ENCODE data around the gene RTN4RL1.

RTN4RL1 gene

DNA sequence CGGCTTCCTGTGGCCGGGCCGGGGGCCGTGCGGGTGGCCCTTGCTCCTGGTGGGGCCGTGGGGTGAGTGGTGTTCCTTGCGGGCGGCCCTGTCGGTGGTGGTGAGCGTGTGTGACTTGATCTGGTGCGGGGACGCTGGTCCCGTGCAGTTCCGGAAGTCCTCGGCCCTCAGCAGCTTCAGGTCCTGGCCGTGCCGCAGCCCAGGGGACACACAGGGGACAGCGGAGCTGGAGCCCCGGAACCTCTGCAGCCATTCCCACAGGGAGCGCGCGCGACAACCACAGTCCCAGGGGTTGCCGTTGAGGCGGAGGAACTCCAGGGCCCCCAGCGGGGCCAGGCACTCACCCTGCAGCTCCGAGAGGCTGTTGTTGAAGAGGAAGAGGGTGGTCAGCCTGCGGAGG, 88.4 kb downstream of the RTN4RL1 start:
- H3K27ac ChIP-seq: no peak overlapping the region
- TF ChIP-seq, protein P1, sequence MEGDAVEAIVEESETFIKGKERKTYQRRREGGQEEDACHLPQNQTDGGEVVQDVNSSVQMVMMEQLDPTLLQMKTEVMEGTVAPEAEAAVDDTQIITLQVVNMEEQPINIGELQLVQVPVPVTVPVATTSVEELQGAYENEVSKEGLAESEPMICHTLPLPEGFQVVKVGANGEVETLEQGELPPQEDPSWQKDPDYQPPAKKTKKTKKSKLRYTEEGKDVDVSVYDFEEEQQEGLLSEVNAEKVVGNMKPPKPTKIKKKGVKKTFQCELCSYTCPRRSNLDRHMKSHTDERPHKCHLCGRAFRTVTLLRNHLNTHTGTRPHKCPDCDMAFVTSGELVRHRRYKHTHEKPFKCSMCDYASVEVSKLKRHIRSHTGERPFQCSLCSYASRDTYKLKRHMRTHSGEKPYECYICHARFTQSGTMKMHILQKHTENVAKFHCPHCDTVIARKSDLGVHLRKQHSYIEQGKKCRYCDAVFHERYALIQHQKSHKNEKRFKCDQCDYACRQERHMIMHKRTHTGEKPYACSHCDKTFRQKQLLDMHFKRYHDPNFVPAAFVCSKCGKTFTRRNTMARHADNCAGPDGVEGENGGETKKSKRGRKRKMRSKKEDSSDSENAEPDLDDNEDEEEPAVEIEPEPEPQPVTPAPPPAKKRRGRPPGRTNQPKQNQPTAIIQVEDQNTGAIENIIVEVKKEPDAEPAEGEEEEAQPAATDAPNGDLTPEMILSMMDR (conservative IDR thresholded peaks at IDR 0.05): no peak

DNA sequence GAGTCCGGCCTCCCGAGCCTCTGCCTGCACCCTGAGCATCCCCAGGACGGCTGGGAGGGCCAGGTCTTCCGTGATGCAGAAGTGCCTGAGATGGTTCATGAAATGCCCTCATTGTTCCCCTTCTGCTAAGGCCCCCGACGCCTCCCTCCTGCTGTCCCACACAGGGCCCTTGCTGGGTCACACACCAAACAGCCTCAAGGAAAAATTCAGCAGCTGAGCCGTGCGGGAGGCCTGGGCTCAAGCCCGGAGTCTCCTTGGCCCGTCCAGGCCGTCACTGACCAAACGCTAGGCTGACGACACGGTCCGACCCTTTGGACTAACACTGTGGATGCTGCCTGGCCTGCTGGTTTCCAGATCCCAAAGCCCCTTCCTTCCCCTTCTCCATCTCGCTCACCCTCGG, 90.2 kb downstream of the RTN4RL1 start:
- TF ChIP-seq, protein P1 (conservative IDR thresholded peaks at IDR 0.05): no peak

DNA sequence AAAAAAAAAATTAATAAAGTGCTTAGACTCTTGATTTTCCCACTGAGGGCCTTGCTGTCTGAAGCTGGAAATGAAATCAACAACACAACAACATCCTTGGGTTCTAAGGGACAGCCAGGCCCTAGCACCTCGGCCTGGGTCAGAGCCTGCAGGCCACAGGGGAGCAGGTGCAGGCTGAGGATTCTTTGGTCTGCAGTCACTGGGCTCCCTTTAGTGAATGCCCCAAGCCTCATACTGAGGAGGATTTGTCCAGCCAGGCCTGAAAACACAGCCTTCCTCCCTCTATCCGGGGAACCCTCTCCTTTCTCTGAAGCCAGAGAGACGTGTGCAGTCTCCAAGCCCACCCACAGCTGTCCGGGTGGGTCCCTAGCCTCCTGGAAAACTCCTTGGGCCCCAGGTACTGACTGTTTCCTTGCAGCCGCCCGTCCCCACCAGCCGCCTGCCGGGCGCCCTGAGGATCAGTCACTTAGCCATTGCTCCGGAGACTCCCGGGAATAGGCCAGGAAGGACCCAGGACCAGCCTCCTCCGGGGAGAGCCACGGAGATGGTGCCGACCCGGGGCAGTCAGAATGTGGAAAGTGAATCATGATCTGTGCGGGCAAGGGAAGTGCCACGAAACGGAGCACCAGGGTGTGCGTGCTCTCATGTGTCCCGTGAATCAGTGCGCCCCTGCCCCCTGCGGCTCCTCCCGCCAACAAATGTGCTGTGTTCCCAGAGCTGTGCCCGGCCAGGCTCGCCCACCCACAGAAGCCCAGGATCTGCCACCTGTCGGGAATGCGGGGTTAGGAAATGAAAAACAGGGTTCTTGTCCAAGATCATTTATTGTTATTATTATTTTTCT, 91.0 kb downstream of the RTN4RL1 start:
- TF ChIP-seq, protein P1 (conservative IDR thresholded peaks at IDR 0.05): no peak
- no peak overlapping the region for H3K27ac ChIP-seq

More for the DNA sequence above, 90.2 kb downstream of the RTN4RL1 start:
- H3K27ac ChIP-seq: no peak overlapping the region

DNA sequence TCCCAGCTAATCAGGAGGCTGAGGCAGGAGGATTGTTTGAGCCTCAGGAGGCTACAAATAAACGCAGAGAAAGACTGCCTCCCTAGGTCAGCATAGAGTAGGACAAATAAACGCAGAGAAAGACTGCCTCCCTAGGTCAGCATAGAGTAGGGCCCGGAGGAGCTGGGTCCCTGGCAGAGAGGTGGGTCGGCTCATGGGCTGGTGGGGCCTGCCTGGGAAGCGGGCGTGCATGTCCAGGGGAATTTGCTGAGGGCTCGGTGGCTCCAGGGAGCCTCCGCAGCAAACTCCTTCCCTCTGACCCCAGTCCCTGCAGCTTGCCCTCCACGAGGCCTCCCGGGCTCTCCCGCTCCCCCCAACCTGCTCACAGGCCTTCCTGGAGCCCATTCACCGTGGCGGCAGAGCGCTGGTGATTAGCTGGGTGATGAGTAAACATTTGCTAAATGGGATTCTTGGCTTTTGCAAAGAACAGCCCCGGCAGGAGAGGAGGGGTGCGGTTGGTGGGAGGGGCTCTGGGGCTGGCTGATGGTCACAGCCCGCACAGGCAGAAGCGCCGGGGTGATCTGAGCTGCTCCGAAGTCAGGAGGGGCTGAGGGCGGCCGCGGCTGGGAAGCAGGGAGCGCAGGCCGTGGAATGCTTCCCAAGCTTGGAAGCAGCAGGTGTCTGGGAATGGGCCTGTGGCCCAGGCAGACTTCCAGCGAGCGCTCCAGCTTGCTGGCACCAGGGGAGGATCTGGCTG, 93.1 kb downstream of the RTN4RL1 start:
- H3K27ac ChIP-seq: peak overlapping the region; percentile 47; the same call in 1 of the 2 replicates
- TF ChIP-seq, protein P1 (conservative IDR thresholded peaks at IDR 0.05): no peak

DNA sequence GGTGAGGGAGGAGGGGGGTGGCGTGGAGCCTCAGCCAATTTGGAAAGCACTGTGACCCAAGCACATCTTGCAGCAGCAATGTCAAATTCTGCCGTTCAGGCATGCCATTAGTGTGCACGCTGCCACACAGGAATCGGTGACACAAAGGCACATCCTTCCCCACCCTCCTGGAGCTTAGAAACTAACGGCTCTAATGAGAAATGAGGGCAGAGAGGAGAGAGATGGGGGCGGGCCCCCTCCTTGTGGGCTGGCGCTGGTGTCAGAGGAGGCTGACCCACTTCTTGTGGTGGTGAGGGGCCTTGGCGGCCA, 94.8 kb downstream of the RTN4RL1 start:
- TF ChIP-seq, protein P1 (conservative IDR thresholded peaks at IDR 0.05): no peak
- no peak overlapping the region for H3K27ac ChIP-seq

DNA sequence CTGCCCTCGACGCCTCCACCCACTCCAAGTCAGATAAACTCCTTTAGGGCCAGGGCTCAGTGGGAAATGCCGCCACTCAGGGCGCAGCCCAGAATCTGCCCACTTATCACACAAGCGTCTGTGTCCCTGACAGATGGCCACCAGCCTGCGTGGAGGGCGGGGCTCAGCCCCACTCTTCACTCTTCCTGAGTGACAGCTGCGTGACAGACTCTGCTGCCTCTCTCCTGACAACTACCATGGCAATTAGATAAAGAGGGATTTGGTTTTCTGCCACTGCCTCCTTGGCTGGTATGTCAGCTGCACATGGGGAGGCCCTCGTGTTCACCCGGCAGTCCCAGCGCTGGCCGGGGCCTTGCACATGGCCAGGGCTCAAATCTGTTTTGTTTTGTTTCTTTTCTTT, 96.2 kb downstream of the RTN4RL1 start:
- TF ChIP-seq, protein P1 (conservative IDR thresholded peaks at IDR 0.05): no peak
- no peak overlapping the region for H3K27ac ChIP-seq

DNA sequence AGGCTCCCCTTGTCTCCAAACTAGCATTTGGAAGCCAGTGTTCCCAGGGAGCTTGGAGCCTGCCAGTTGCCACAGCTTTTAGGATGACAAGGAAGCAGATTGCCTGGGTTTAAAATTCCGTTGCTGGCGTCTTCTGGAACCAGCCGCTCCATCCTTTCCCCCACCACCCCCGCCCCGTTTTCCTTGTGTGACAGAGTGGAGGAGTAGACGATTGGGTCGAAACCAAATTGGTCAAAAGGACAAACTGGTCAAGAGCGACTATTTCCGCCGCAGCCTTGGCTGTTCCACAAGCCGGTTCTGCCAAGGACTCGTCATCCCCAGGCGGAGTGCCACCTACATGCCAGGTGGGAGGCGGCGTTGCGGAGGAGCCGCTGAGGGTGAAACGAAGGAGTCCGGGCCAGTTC, 104.2 kb downstream of the RTN4RL1 start:
- TF ChIP-seq, protein P1 (conservative IDR thresholded peaks at IDR 0.05): no peak

More for the DNA sequence above, 104.2 kb downstream of the RTN4RL1 start:
- H3K27ac ChIP-seq: no peak overlapping the region

All from VCaP (cell line).